ENCODE measurements around the gene SLC9A4.

The SLC9A4 gene

GRCh38 chr2:102504833-102505232 is 31.8 kb downstream of the SLC9A4 start:
- DNase-seq, result no peak

DNA sequence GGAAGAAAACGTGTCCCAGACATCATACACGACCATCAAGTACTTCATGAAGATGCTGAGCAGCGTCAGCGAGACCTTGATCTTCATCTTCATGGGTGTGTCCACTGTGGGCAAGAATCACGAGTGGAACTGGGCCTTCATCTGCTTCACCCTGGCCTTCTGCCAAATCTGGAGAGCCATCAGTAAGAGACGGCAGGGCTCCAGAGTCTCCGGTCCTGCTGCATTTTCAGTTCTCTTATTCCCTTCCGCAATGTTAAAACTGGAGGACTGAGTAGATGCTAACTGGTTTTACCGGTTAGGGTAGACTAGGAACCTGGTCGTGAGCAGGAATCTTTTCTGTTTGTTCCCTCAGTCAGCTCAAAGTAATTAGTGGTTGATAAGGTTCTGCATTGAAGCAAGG is 32.3 kb downstream of the SLC9A4 start:
- no peak for DNase-seq

- no peak for DNase-seq
Measured at GRCh38 chr2:102506743-102507142, 33.7 kb downstream of the SLC9A4 start.

GRCh38 chr2:102508863-102509262 is 35.8 kb downstream of the SLC9A4 start:
- no peak for DNase-seq

GRCh38 chr2:102509749-102510148 is 36.7 kb downstream of the SLC9A4 start:
- no peak for DNase-seq

- no peak for DNase-seq
Measured at GRCh38 chr2:102510791-102511575, 38.0 kb downstream of the SLC9A4 start.

DNA sequence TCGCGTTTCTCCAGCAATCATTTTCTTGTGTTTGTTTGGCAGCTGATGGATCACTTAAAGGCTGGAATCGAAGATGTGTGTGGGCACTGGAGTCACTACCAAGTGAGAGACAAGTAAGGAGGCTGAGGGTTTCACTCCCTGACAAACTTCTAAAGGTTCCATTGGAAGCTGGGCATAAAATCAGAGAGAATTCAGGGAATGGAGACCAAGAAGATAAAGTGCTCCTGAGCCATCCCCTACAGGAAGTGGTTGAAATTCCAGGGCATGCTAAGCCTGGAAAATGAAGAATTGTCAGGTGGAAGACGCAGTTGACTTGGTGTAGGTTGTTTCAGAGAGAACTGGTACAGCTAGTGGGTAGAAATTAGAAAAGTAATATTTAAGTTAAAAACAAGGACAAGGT is 39.1 kb downstream of the SLC9A4 start:
- no peak for DNase-seq

DNA sequence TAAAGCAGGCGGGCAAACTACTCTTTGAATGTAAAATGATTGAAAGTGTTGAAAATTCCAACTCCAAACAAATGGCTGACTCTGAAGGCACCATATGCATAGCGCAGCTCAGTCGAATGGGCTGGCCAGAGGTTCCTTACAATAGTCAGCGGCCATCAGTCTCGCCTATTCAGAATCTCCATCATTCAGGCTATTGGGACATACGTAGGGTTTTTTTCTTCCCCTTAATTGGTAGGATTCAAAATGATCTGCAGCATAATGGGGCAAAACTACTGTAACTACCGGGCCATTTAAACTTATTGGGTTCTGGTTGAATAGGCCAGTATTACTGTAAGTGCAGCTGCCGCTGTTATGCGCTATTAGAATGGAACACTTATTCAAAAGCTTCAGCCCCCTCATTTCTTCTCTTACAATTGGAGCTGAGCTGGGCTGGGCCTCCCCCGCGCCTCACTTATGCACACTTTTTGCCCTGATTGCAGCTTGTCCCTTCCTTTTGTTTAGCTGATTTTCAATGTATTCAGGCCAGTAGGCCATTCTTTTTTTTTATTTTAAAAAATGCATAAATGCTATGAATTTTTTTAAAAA is 40.4 kb downstream of the SLC9A4 start:
- no peak for DNase-seq

- no peak for DNase-seq
Measured at GRCh38 chr2:102514061-102514785, 41.2 kb downstream of the SLC9A4 start.

DNA sequence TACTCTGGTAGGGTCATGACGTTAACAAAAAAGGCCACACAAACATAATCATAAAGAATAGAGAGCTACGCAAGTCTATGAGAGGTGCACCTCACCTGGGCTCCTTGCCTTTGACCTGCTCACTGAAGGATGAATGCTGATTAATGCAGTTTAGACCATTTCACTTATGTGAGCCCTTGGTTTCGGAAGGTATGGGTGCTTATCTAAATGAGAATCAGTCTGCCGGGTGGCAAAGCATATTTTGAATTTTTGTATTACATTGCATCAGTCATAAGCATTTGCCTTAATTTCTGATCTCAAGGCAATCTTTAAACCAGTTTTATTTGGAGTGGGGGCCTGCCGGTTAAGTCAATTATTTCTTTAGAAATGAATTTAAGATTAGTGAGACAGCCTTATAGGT is 42.8 kb downstream of the SLC9A4 start:
- DNase-seq, result no peak

DNA sequence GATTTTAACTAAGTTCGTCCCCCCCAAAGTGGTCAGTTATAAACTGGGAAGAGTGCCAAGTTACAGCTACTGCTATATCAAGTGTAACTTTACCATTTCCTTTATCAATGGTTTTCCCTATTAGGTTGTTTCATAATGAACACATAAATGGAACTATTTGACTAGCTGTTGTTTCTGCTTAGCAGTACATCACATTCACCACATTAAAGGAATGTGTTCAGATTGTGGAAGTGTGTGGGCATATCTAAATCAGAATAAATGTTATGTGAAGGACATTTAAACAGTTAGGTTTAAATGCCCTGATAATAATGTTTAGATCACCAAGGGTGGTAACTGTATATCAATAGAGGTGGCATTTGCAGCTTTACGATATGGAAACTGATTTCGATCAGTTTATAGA is 45.1 kb downstream of the SLC9A4 start:
- no peak for DNase-seq

GRCh38 chr2:102520009-102520408 is 47.0 kb downstream of the SLC9A4 start:
- DNase-seq, result peak; percentile 9

- no peak for DNase-seq
Measured at GRCh38 chr2:102520801-102521200, 47.8 kb downstream of the SLC9A4 start.

GRCh38 chr2:102522162-102522561 is 49.1 kb downstream of the SLC9A4 start:
- no peak for DNase-seq

DNA sequence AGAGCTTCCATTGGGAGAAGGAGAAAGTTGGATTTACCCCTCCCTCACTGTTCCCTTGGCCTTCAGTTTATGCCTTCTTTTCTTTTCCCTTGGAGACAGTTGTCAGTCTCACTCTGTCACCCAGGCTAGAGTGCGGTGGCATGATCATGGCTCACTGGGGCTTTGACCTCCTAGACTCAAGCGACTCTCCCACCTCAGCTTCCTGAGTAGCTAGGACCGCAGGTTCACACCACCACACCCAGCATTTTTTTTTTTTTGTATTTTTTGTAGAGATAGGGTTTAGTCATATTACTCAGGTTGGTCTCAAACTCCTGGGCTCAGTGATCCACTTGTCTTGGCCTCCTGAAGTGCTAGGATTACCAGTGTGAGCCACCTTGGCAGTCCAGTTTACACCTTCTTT is 49.9 kb downstream of the SLC9A4 start:
- DNase-seq, result no peak

GRCh38 chr2:102523651-102524050 is 50.6 kb downstream of the SLC9A4 start:
- DNase-seq, result no peak

DNA sequence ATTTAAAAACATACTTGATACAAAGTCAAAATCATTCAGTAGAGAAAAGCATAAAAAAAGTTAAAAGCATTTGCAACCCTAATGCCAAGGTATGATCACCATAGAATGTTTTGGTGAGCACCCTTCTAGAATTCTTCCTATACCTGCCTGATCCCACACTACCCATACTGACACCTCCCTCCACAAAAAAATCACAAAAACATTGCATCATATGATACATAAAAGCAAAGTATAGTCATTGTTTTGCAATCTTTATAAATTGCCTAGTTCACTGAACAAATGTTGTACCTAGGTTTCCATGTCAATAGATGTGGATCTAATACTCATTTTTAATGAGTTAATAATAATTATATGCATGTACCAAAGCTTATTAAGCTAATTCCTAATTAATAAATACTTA is 54.1 kb downstream of the SLC9A4 start:
- no peak for DNase-seq

GRCh38 chr2:102538491-102538890 is 65.5 kb downstream of the SLC9A4 start:
- DNase-seq, result no peak

- DNase-seq, result no peak
Measured at GRCh38 chr2:102540882-102541281, 67.9 kb downstream of the SLC9A4 start.

DNA sequence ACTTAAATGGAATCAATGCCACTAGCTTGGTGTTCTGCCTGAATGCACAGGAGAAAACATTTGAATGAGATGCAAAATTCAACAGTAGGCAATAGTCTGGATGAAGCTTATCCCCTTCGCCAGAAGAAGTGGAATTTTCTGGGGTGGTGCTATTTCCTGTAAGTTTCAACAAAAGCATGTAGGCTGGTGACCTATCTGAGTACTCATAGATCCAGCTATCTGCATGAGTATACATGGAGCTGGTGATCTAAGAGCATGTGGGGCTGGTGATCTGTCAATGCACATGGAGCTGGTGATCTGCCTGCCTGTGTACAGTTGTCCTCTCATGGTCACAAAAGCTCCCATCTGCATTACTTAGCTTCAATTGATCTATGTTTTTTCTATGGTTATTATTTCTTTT is 71.2 kb downstream of the SLC9A4 start:
- DNase-seq, result no peak

DNA sequence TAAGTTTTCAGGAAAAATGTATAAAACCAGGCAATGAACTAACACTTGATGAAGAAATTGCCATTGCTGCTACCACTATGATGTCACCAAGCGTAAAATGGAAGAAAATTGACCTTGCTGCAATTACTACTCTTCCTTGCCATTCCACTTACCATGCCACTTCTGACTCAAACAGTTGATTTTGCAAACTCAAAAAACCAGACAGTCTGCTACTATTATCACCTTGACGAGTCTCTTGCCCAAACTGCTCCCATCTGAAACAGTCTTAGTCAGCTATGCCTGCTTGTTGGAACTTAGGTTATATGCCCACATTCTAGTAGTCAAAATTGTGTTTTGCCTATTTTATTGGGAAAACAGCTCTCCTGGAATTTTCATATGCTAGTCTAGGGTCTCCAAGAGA is 74.4 kb downstream of the SLC9A4 start:
- DNase-seq, result no peak

DNA sequence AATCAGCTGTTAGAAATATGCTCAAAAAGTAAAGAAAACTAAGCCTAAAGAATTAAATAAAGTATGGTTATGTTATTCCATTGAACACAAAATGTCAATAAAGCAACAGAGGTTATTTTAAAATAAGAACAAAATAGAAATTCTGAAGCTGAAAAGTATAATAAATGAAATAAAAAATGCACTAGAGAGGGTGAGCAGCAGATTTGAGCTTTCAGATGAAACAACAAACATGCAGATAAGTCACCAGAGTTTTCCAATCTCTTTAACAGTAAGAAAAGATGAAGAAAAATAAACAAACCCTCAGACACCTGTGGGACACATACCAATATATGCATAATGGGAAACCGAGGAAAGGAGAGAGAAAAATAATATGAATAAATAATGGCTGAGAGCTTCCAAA is 76.0 kb downstream of the SLC9A4 start:
- no peak for DNase-seq

GRCh38 chr2:102550151-102550550 is 77.1 kb downstream of the SLC9A4 start:
- no peak for DNase-seq
